ENCODE results near the gene NAALADL2. TPM values are rescaled to one million over a fixed set of nuclear protein-coding genes. Genes with fewer than 3 reads are reported as not detected.

NAALADL2 gene
- total RNA-seq, 3 donors from 2014 or later = 18.4 to 43.9 (median 20.8) TPM

DNA sequence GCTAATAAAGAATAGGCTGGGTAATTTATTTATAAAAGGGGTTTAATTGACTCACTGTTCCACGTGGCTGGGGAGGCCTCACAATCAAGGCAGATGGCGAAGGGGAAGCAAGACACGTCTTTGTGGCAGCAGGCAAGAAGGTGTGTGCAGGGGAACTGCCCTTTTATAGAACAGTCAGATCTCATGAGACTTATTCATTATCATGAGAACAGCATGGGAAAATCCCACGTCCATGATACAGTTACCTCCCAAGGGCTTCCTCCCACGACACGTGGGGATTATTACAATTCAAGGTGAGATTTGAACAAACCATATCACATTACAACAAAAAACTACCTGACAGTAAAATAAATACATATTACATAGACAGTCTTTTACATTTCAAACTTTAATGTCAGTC lies 414.9 kb downstream of the NAALADL2 start:
- DNase-seq (no peak), ATAC-seq (no peak)
- H3K9me3 ChIP-seq = no peaks in the 10 kb centered on the region
- TF ChIP-seq, protein P1, sequence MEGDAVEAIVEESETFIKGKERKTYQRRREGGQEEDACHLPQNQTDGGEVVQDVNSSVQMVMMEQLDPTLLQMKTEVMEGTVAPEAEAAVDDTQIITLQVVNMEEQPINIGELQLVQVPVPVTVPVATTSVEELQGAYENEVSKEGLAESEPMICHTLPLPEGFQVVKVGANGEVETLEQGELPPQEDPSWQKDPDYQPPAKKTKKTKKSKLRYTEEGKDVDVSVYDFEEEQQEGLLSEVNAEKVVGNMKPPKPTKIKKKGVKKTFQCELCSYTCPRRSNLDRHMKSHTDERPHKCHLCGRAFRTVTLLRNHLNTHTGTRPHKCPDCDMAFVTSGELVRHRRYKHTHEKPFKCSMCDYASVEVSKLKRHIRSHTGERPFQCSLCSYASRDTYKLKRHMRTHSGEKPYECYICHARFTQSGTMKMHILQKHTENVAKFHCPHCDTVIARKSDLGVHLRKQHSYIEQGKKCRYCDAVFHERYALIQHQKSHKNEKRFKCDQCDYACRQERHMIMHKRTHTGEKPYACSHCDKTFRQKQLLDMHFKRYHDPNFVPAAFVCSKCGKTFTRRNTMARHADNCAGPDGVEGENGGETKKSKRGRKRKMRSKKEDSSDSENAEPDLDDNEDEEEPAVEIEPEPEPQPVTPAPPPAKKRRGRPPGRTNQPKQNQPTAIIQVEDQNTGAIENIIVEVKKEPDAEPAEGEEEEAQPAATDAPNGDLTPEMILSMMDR (IDR thresholded peaks at IDR 0.05) = no peak
- intact Hi-C loops (cut with DNase I, micrococcal nuclease) = no loop called here
- H3K36me3 ChIP-seq (ENCODE audit: low read depth) = no peaks in the 10 kb centered on the region
- H3K4me1 ChIP-seq (ENCODE audit: low read depth) = no peaks in the 10 kb centered on the region
- no peak overlapping the region for H3K4me3 ChIP-seq

DNA sequence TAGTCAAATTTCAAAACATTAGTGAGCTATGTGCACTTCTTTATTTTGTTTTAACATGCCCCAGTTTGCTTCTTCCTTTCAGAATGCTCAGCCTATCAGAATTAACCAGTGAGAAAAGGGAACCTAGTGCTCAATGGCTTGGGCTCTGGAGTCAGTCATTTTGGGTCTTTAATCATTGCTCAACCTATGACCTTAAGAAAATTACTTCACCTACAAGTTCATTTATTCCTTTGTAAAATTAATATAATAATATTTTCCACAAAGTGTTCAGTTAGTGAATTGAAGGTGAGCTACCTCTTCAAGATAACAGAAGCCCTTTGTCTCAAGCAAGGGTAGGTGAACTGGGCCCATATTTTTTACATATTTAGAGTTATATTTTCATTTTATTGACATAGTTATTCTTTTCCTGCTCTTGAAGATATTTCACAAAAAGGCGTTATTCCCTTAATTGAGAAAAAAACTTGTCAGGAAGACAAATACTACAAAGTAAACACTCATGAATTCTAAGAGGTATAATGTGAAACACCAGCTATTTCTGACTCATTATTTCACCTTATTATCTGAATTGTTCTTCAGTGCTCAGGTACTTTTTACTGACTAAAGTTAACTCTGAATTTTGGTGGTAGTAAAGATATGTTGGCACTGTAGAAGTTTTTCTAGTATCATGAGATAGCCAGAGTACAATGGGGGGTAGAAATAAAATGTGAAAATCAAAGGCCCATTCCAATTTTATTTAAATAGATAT lies 415.5 kb downstream of the NAALADL2 start:
- Histone ChIP-seq H3K36me3 (ENCODE audit: low read depth) (no peaks in the 10 kb centered on the region), H3K9me3 (no peaks in the 10 kb centered on the region), H3K4me3 (no peak overlapping the region), H3K4me1 (ENCODE audit: low read depth) (no peaks in the 10 kb centered on the region)
- DNase-seq (no peak), ATAC-seq (no peak)
- TF ChIP-seq, protein P1 (IDR thresholded peaks at IDR 0.05) = no peak
- intact Hi-C loops (cut with DNase I, micrococcal nuclease) = no loop called here

DNA sequence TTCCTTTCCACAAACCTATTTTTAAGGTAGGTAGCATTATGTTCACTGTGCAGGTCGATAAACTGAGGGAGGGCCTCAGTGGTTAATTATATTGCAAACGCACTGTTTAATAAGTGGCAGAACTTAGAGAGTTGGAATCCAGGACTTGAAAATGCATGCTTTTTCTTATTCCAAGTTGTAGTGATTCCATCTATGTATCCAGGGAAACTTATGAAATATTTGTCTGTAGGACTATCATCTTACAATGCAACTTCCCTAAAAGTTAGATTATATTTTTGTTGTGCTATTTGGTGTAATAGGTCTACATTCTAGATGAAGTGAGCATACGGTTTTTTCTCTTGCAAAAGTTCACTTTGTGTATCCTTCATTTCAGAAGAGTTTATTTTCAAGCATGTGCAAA lies 419.5 kb downstream of the NAALADL2 start:
- DNase-seq = no peak
- intact Hi-C loops (cut with DNase I, micrococcal nuclease) = no loop called here
- no peaks in the 10 kb centered on the region for H3K9me3 ChIP-seq

GRCh38 chr3:175279457-175279856 lies 420.3 kb downstream of the NAALADL2 start:
- H3K4me3 ChIP-seq = no peak overlapping the region
- no peaks in the 10 kb centered on the region for H3K9me3 ChIP-seq
- DNase-seq = no peak
- no peaks in the 10 kb centered on the region for H3K4me1 ChIP-seq (ENCODE audit: low read depth)
- ATAC-seq = no peak
- TF ChIP-seq, protein P1 (IDR thresholded peaks at IDR 0.05) = no peak
- H3K36me3 ChIP-seq (ENCODE audit: low read depth) = no peaks in the 10 kb centered on the region
- intact Hi-C loops (cut with DNase I, micrococcal nuclease) = no loop called here

More for the DNA sequence above, 419.5 kb downstream of the NAALADL2 start:
- H3K4me1 ChIP-seq (ENCODE audit: low read depth) = no peaks in the 10 kb centered on the region
- ATAC-seq = no peak
- no peaks in the 10 kb centered on the region for H3K36me3 ChIP-seq (ENCODE audit: low read depth)
- no peak overlapping the region for H3K4me3 ChIP-seq
- TF ChIP-seq, protein P1 (IDR thresholded peaks at IDR 0.05) = no peak

GRCh38 chr3:175279911-175280310 lies 420.8 kb downstream of the NAALADL2 start:
- TF ChIP-seq, protein P1 (IDR thresholded peaks at IDR 0.05) = no peak
- Histone ChIP-seq H3K36me3 (ENCODE audit: low read depth) (no peaks in the 10 kb centered on the region), H3K9me3 (no peaks in the 10 kb centered on the region), H3K4me1 (ENCODE audit: low read depth) (no peaks in the 10 kb centered on the region), H3K4me3 (no peak overlapping the region)
- DNase-seq (no peak), ATAC-seq (no peak)
- intact Hi-C loops (cut with DNase I, micrococcal nuclease) = no loop called here

All from mucosa of descending colon (tissue), 3 donors.